ENCODE measurements around the gene SPATC1L.
"Not testable (repeated sequence)": the region's sequence is repeated elsewhere in the genome, so short reads cannot be mapped to it uniquely, and the experiment has no call there.

The SPATC1L gene

DNA sequence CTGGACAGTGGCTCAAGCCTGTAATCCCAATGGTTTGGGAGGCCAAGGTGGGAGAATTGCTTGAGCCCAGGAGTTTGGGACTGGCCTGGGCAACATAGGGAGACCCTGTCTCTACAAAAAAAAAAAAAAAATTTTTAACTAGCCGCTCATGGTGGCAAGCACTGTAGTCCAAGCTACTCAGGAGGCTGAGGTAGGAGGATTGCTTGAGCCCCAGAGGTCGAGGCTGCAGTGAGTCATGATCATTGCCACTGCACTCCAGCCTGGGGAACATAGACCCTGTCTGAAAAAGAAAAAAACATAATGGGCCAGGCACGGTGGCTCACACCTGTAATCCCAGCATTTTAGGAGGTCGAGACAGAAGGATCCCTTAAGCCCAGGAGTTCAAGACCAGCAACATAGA lies 5.3 kb downstream of the SPATC1L start:
- ChIA-PET CTCF (no interaction called here), POLR2A (interaction anchor here (0.7 kb wide), 1 partner anchor 643 kb away, joined by 3 read pairs; no protein-coding TSS in a partner anchor)
- H3K9me3 ChIP-seq (ENCODE audit: control insufficient read depth, insufficient read depth, low read depth, low read length) = no peaks in the 10 kb centered on the region
- TF ChIP-seq ZNF211 (tag by site-specific recombination; IDR thresholded peaks at IDR 0.05; ENCODE audit: low read depth) (no peak), ZSCAN30 (tag by site-specific recombination; IDR thresholded peaks at IDR 0.05) (no peak), ZNF660 (tag by site-specific recombination; IDR thresholded peaks at IDR 0.05) (no peak), ZNF214 (tag by site-specific recombination; IDR thresholded peaks at IDR 0.05; ENCODE audit: borderline replicate concordance) (no peak), ZNF658 (tag by site-specific recombination; IDR thresholded peaks at IDR 0.05) (no peak), ZNF140 (tag by site-specific recombination; IDR thresholded peaks at IDR 0.05) (no peak)
- TF ChIP-seq, protein P1, sequence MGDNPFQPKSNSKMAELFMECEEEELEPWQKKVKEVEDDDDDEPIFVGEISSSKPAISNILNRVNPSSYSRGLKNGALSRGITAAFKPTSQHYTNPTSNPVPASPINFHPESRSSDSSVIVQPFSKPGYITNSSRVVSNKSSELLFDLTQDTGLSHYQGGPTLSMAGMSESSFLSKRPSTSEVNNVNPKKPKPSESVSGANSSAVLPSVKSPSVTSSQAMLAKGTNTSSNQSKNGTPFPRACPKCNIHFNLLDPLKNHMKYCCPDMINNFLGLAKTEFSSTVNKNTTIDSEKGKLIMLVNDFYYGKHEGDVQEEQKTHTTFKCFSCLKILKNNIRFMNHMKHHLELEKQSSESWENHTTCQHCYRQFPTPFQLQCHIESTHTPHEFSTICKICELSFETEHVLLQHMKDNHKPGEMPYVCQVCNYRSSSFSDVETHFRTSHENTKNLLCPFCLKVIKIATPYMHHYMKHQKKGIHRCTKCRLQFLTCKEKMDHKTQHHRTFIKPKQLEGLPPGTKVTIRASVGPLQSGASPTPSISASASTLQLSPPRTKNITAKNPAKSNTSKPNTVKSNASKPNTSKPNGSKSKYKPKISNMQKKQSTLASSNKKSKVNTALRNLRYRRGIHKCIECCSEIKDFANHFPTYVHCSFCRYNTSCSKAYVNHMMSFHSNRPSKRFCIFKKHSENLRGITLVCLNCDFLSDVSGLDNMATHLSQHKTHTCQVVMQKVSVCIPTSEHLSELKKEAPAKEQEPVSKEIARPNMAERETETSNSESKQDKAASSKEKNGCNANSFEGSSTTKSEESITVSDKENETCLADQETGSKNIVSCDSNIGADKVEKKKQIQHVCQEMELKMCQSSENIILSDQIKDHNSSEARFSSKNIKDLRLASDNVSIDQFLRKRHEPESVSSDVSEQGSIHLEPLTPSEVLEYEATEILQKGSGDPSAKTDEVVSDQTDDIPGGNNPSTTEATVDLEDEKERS (tag by site-specific recombination; IDR thresholded peaks at IDR 0.05) = no peak
- no peaks in the 10 kb centered on the region for H3K36me3 ChIP-seq (ENCODE audit: control insufficient read depth in 2 of 2, insufficient read depth in 1 of 2, low read length in 2 of 2)
- H3K27ac ChIP-seq (ENCODE audit: extremely low read depth, low read depth, low read length) = no peak overlapping the region
- H3K4me1 ChIP-seq (ENCODE audit: control insufficient read depth, insufficient read depth, low read length) = no peaks in the 10 kb centered on the region
- H3K4me3 ChIP-seq (ENCODE audit: low read depth, low read length) = no peak overlapping the region

DNA sequence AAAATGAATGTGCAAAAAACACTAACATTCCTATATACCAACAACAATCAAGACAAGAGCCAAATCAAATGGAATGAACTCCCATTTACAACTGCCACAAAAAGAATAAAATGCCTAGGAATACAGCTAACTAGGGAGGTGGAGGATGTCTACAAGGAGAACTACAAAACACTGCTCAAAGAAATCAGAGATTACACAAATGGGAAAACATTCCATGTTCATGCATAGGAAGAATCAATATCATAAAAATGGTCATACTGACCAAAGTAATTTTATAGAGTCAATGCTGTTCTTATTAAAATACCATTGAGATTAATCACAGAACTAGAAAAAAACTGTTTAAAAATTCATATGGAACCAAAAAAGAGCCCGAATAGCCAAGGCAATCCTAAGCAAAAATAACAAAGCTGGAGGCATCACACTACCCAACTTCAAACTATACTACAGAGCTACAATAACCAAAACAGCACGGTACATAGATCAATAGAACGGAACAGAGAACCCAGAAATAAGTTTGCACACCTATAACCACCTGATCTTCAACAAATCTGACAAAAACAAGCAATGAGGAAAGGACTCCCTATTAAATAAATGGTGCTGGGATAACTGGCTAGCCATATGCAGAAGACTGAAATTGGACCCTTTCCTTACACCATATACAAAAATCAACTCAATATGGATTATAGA lies 7.7 kb downstream of the SPATC1L start:
- 0 out of 2 replicates have a peak, but pooled peaks have one; percentile 1 for TF ChIP-seq AEBP2 (tag by site-specific recombination; IDR thresholded peaks at IDR 0.05; ENCODE audit: borderline replicate concordance)
- TF ChIP-seq, protein P1 (tag by site-specific recombination; IDR thresholded peaks at IDR 0.05) = peak; percentile 74; the same call in 1 of the 2 replicates
- POLR2A ChIA-PET; H3K4me3 ChIP-seq (ENCODE audit: low read depth, low read length); H3K27ac ChIP-seq (ENCODE audit: extremely low read depth, low read depth, low read length); H3K4me1 ChIP-seq (ENCODE audit: control insufficient read depth, insufficient read depth, low read length); H3K9me3 ChIP-seq (ENCODE audit: control insufficient read depth, insufficient read depth, low read depth, low read length); H3K36me3 ChIP-seq (ENCODE audit: control insufficient read depth in 2 of 2, insufficient read depth in 1 of 2, low read length in 2 of 2): not testable (repeated sequence)
- CTCF ChIA-PET = interaction anchor here (0.9 to 2.9 kb wide), 4 partner anchors 23 to 356 kb away, joined by 3 to 13 read pairs (median 5); no protein-coding TSS in a partner anchor

- POLR2A ChIA-PET = no interaction called here
- no peaks in the 10 kb centered on the region for H3K36me3 ChIP-seq (ENCODE audit: control insufficient read depth in 2 of 2, insufficient read depth in 1 of 2, low read length in 2 of 2)
- H3K27ac ChIP-seq (ENCODE audit: extremely low read depth, low read depth, low read length) = no peak overlapping the region
- CTCF ChIA-PET = interaction anchor here (0.9 kb wide), 1 partner anchor 204 kb away, joined by 4 read pairs; no protein-coding TSS in a partner anchor
- H3K9me3 ChIP-seq (ENCODE audit: control insufficient read depth, insufficient read depth, low read depth, low read length) = no peaks in the 10 kb centered on the region
- no peak overlapping the region for H3K4me3 ChIP-seq (ENCODE audit: low read depth, low read length)
- no peaks in the 10 kb centered on the region for H3K4me1 ChIP-seq (ENCODE audit: control insufficient read depth, insufficient read depth, low read length)
- no peak for TF ChIP-seq PBX3 (CRISPR knock-in tag; IDR thresholded peaks at IDR 0.05)
- TF ChIP-seq ZNF585B (tag by site-specific recombination; IDR thresholded peaks at IDR 0.05) = no peak
- TF ChIP-seq ZNF157 (tag by site-specific recombination; IDR thresholded peaks at IDR 0.05) = no peak
- TF ChIP-seq CTCF (tag by site-specific recombination; IDR thresholded peaks at IDR 0.05) = no peak
- TF ChIP-seq ZNF169 (tag by site-specific recombination; IDR thresholded peaks at IDR 0.05) = no peak
- TF ChIP-seq ZNF837 (tag by site-specific recombination; IDR thresholded peaks at IDR 0.05) = no peak
- TF ChIP-seq ZNF747 (tag by site-specific recombination; IDR thresholded peaks at IDR 0.05) = no peak
- no peak for TF ChIP-seq ZNF248 (tag by site-specific recombination; IDR thresholded peaks at IDR 0.05)
- no peak for TF ChIP-seq ZNF140 (tag by site-specific recombination; IDR thresholded peaks at IDR 0.05)
- TF ChIP-seq ZEB2 (tag by site-specific recombination; IDR thresholded peaks at IDR 0.05) = no peak
Observed at GRCh38 chr21:46173573-46173972, 10.7 kb downstream of the SPATC1L start.

Data from HEK293 (cell line).